NB4 (cell line): ENCODE results near the gene SLC9A2.

Source experiments
- DNase-seq: peaks from one replicate; pipeline ENCODE4 v3.0.0; 2010; ENCODE audit warnings: low read depth
- H3K4me3 ChIP-seq: one replicate; pipeline ENCODE4 v1.5.1; 2011; ENCODE audit warnings: mild to moderate bottlenecking, low read depth, low read length, moderate library complexity
- CTCF ChIP-seq: IDR thresholded peaks from one replicate; pipeline ENCODE4 v1.5.1; 2012; ENCODE audit warnings: low read depth, low read length
- MAX ChIP-seq: IDR thresholded peaks from 2 replicates; pipeline ENCODE4 v1.6.1; 2011; ENCODE audit warnings: low read depth, low read length
- MYC ChIP-seq: IDR thresholded peaks from 2 replicates; pipeline ENCODE4 v1.6.1; 2011; ENCODE audit warnings: low read depth, low read length
- POLR2A ChIP-seq: IDR thresholded peaks from 2 replicates; pipeline ENCODE4 v1.6.1; 2011; ENCODE audit warnings: mild to moderate bottlenecking; ENCODE audit not compliant: insufficient read length; ENCODE audit errors: extremely low read depth

Gene SLC9A2

GRCh38 chr2:102597788-102598187 is 21.6 kb upstream of the SLC9A2 start:
- no peak overlapping the region for H3K4me3 ChIP-seq
- TF ChIP-seq MAX = no peak
- TF ChIP-seq MYC = no peak
- no peak for TF ChIP-seq POLR2A
- no peak for TF ChIP-seq CTCF
- peak; percentile 38 for DNase-seq

- H3K4me3 ChIP-seq = no peak overlapping the region
- TF ChIP-seq MAX (no peak), CTCF (no peak), MYC (no peak), POLR2A (no peak)
- no peak for DNase-seq
These were observed 19.9 kb upstream of the SLC9A2 start for GRCh38 chr2:102599486-102599885.

- no peak for TF ChIP-seq CTCF
- TF ChIP-seq MYC = no peak
- no peak for TF ChIP-seq POLR2A
- no peak for TF ChIP-seq MAX
- DNase-seq = no peak
- no peak overlapping the region for H3K4me3 ChIP-seq
These were observed 17.6 kb upstream of the SLC9A2 start for GRCh38 chr2:102601730-102602129.

GRCh38 chr2:102603904-102604303 is 15.4 kb upstream of the SLC9A2 start:
- H3K4me3 ChIP-seq = no peak overlapping the region
- peak; percentile 86 for DNase-seq
- TF ChIP-seq POLR2A = no peak
- TF ChIP-seq MAX = 0 out of 2 replicates have a peak, but pooled peaks have one; percentile 11

GRCh38 chr2:102604769-102605168 is 14.6 kb upstream of the SLC9A2 start:
- peak; percentile 58 for DNase-seq
- no peak overlapping the region for H3K4me3 ChIP-seq
- no peak for TF ChIP-seq CTCF
- peak; percentile 44; the same call in 1 of the 2 replicates for TF ChIP-seq MAX

GRCh38 chr2:102606353-102606752 is 13.0 kb upstream of the SLC9A2 start:
- H3K4me3 ChIP-seq = no peak overlapping the region
- DNase-seq = no peak
- TF ChIP-seq MAX (no peak), CTCF (no peak), POLR2A (no peak), MYC (no peak)
